ENCODE measurements around the gene PPIL1. TPM values are rescaled to one million over a fixed set of nuclear protein-coding genes. Genes with fewer than 3 reads are reported as not detected.

Gene PPIL1
- total RNA-seq, 1 donor from 2014 or later: 18.9 TPM

DNA sequence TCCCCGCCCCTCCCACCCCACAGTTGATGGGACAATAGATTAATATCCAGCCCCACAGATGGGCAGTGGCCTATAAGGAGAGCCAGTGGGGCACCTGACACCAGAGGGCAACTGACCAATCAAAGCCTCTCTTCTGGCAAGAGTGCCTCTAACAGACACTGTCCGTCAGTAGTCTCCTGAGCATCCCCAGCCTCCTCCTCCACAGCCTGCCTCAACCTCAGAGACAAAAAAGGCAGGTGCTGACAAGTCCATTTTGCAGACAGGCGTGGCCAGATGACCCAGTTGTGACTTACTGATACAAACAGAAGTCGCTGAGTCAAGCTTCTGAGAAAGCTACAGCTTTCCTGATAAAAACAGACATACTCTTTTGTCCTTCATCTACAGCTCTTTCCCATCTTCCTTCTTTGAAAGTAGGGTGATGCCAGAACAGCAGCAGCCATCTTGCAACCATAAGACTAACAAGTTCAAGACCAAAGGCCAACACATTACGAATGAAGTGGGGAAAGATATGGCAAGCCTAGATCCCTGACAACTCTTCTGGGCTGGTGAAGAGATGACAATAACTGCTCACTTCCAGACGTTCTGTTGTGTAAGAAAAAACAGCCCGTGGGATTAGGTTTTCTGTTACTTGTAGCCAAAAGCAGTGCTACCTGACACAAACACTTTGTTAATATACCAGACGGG, 12.3 kb downstream of the PPIL1 start:
- Histone ChIP-seq H3K27ac (peak overlapping the region; percentile 9), H3K4me3 (no peak overlapping the region), H3K4me1 (peaks cover 17% of the 10 kb centered on the region), H3K9me3 (no peaks in the 10 kb centered on the region), H3K27me3 (no peaks in the 10 kb centered on the region), H3K36me3 (peaks cover 0 to 2% of the 10 kb centered on the region in 2 donors)
- TF ChIP-seq, protein P1, sequence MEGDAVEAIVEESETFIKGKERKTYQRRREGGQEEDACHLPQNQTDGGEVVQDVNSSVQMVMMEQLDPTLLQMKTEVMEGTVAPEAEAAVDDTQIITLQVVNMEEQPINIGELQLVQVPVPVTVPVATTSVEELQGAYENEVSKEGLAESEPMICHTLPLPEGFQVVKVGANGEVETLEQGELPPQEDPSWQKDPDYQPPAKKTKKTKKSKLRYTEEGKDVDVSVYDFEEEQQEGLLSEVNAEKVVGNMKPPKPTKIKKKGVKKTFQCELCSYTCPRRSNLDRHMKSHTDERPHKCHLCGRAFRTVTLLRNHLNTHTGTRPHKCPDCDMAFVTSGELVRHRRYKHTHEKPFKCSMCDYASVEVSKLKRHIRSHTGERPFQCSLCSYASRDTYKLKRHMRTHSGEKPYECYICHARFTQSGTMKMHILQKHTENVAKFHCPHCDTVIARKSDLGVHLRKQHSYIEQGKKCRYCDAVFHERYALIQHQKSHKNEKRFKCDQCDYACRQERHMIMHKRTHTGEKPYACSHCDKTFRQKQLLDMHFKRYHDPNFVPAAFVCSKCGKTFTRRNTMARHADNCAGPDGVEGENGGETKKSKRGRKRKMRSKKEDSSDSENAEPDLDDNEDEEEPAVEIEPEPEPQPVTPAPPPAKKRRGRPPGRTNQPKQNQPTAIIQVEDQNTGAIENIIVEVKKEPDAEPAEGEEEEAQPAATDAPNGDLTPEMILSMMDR (IDR thresholded peaks at IDR 0.05): no peak
- TF ChIP-seq POLR2A (IDR thresholded peaks at IDR 0.05) (no peak), POLR2AphosphoS5 (IDR thresholded peaks at IDR 0.05; ENCODE audit: insufficient read depth in 1 of 2, low read depth in 1 of 2) (peak in 1 of 2 donors; percentile 45)
- no peak for DNase-seq (ENCODE audit: extremely low spot score in 2 of 2)
- intact Hi-C loops (cut with DNase I): no loop called here

DNA sequence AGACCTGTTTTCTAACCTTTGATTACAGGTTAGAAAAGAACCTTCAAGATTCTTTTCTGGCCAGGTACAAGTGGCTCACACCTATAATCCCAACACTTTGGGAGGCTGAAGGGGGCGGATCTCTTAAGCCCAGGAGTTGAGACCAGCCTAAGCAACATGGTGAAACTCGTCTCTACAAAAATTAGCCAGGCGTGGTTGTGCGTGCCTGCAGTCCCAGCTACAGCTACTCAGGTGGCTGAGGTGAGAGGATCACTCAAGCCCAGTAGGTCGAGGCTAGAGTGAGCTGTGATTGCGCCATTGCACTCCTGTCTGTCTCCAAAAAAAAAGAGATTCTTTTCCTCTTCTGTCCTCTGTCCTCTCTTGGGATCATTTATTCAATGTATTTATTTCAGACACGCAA, 14.5 kb downstream of the PPIL1 start:
- H3K27me3 ChIP-seq: no peaks in the 10 kb centered on the region
- TF ChIP-seq, protein P1 (IDR thresholded peaks at IDR 0.05): no peak
- H3K4me3 ChIP-seq: no peak overlapping the region
- peaks cover 17% of the 10 kb centered on the region for H3K4me1 ChIP-seq
- no peak overlapping the region for H3K27ac ChIP-seq
- peak in 1 of 2 donors; percentile 72 for DNase-seq (ENCODE audit: extremely low spot score in 2 of 2)
- H3K36me3 ChIP-seq: peaks cover 0 to 7% of the 10 kb centered on the region in 2 donors
- intact Hi-C loops (cut with DNase I): no loop called here
- H3K9me3 ChIP-seq: no peaks in the 10 kb centered on the region

DNA sequence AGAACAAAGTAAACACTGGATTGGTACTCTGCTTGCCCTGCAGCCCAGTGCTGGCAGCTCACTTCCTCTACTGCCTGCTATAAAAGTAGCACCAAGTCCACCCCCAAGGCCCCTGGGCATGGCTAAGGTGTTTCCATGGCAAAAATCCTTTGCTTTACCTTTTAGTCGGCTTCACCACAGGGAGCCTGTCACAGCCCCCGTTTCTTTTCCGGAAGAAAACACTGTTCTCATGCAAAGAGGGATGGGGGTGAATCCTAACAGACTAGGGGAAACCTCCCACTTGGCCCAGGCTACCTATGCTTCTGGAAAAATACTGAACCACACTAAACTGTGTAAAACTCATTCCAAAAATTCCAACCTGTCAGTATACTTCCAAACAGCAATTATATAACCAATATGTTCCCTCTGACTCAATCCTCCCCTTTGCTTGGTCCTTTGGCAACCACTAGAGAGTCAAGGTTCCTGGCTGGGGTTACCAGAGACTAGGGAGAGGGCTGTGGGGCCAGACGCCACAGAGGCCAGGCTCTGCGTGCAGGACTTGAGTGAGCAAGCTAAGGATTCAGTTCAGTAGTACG, 16.1 kb downstream of the PPIL1 start:
- peak overlapping the region; percentile 61 for H3K27ac ChIP-seq
- H3K27me3 ChIP-seq: no peaks in the 10 kb centered on the region
- peak overlapping the region; percentile 13 to 23 for H3K4me3 ChIP-seq
- DNase-seq (ENCODE audit: extremely low spot score in 2 of 2): peak in 1 of 2 donors; percentile 93
- no peaks in the 10 kb centered on the region for H3K9me3 ChIP-seq
- peaks cover 24% of the 10 kb centered on the region for H3K4me1 ChIP-seq
- peak; percentile 41 to 68 for TF ChIP-seq POLR2AphosphoS5 (IDR thresholded peaks at IDR 0.05; ENCODE audit: insufficient read depth in 1 of 2, low read depth in 1 of 2)
- TF ChIP-seq, protein P1 (IDR thresholded peaks at IDR 0.05): no peak
- intact Hi-C loops (cut with DNase I): no loop called here
- H3K36me3 ChIP-seq: peaks cover 0 to 7% of the 10 kb centered on the region in 2 donors

DNA sequence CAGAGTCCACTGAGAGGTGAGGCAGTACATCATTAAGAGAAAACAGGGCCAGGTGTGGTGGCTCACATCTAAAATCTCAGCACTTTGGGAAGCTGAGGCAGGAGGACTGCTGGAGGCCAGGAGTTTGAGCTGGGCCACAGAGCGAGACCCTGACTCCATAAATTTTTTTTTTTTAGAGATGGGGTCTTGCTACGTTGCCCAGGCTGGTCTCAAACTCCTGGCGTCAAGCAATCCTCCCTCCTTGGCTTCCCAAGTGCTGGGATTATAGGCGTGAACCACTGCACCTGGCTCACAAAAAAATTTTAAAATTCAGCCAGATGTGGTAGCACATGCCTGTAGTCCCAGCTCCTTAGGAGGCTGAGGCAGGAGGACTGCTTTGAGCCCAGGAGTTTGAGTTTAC, 17.3 kb downstream of the PPIL1 start:
- TF ChIP-seq, protein P1 (IDR thresholded peaks at IDR 0.05): no peak
- no peak for TF ChIP-seq POLR2AphosphoS5 (IDR thresholded peaks at IDR 0.05; ENCODE audit: insufficient read depth in 1 of 2, low read depth in 1 of 2)
- TF ChIP-seq POLR2A (IDR thresholded peaks at IDR 0.05): no peak
- peak in 1 of 2 donors; percentile 64 for DNase-seq (ENCODE audit: extremely low spot score in 2 of 2)
- Histone ChIP-seq H3K4me3 (no peak overlapping the region), H3K27ac (peak overlapping the region; percentile 61), H3K27me3 (no peaks in the 10 kb centered on the region), H3K36me3 (peaks cover 0 to 7% of the 10 kb centered on the region in 2 donors), H3K9me3 (no peaks in the 10 kb centered on the region), H3K4me1 (peaks cover 35% of the 10 kb centered on the region)
- intact Hi-C loops (cut with DNase I): no loop called here

DNA sequence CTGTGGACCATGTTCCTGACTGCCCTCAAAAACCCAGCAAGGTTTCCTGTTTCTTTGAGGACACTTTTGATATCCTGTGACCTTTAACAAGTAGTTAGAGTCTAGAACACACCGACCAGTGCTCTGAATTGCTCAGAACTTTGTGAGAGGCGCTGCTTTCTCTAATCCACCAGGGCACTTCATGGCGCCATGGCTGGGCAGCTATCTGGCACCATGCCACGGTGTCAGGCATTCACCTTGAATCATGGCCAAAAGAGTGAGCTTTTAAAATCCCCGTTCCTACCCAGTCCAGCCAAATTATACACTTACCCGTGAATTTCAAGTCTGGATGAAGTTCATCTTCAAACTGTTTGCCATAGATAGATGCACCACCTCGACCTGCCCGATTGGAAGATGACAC, 18.3 kb downstream of the PPIL1 start:
- no peak for TF ChIP-seq POLR2A (IDR thresholded peaks at IDR 0.05)
- TF ChIP-seq POLR2AphosphoS5 (IDR thresholded peaks at IDR 0.05; ENCODE audit: insufficient read depth in 1 of 2, low read depth in 1 of 2): no peak
- TF ChIP-seq, protein P1 (IDR thresholded peaks at IDR 0.05): no peak
- no peak overlapping the region for H3K4me3 ChIP-seq
- no peaks in the 10 kb centered on the region for H3K27me3 ChIP-seq
- intact Hi-C loops (cut with DNase I): no loop called here
- no peak overlapping the region for H3K27ac ChIP-seq
- DNase-seq (ENCODE audit: extremely low spot score in 2 of 2): no peak
- H3K4me1 ChIP-seq: peaks cover 46% of the 10 kb centered on the region
- no peaks in the 10 kb centered on the region for H3K9me3 ChIP-seq
- peaks cover 0 to 7% of the 10 kb centered on the region in 2 donors for H3K36me3 ChIP-seq

All from vagina (tissue), 2 donors.